AG09309 (cell line): Measurements from ENCODE around the gene CXCR5.

Source experiments
- DNase-seq: peaks from one replicate; pipeline ENCODE4 v3.0.0-alpha.2; 2010; ENCODE audit warnings: low read depth
- H3K4me3 ChIP-seq: 2 replicates; pipeline ENCODE4 v1.5.1; 2011; ENCODE audit warnings: mild to moderate bottlenecking, low read depth, low read length, moderate library complexity; ENCODE audit not compliant: control insufficient read depth
- CTCF ChIP-seq: IDR thresholded peaks from 2 replicates; pipeline ENCODE4 v1.5.1; 2011; ENCODE audit warnings: mild to moderate bottlenecking, low read depth, low read length, inconsistent platforms; ENCODE audit not compliant: insufficient read depth, control insufficient read depth; ENCODE audit errors: missing control alignments

Gene CXCR5

GRCh38 chr11:118911880-118912741 lies 28.4 kb downstream of the CXCR5 start:
- no peak for TF ChIP-seq CTCF
- no peak for DNase-seq
- peak overlapping the region; percentile 15 for H3K4me3 ChIP-seq

DNA sequence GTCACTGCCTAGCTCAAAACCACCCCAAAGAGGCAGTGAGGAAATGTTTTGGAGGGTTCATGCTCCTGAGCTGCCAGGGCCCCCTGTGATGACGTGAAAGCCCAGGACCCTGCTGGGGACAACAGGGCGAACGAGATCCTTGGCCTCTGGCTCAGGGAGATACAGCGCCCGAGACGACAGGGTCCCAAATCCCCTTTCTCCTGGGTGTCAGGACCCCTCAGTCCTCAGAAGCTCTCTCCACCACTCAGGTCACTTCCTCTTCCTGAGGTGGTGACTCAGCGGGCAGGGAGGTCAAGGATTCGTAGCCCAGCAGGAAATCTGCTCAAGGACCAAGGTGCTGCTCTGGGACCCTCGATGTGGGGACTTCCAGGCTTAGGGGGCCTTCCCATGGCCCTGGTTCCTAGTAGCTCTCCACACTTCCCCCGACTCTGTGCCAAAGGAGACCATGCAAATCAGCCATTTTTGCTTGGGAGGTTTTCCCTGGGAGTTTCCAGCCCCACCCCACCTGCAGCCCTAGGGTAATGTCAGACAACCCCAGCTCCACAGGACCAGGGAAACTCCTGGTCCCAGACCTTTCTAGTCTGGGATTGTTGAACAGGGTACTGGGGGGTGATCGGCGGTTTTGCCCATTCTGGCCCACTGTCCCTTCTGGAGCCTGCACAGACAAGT lies 29.2 kb downstream of the CXCR5 start:
- no peak for DNase-seq
- no peak for TF ChIP-seq CTCF
- no peak overlapping the region for H3K4me3 ChIP-seq

- DNase-seq: no peak
- TF ChIP-seq CTCF: no peak
- no peak overlapping the region for H3K4me3 ChIP-seq
These were observed 29.9 kb downstream of the CXCR5 start for GRCh38 chr11:118913411-118914125.

- no peak overlapping the region for H3K4me3 ChIP-seq
- no peak for DNase-seq
These were observed 30.7 kb downstream of the CXCR5 start for GRCh38 chr11:118914178-118914918.

DNA sequence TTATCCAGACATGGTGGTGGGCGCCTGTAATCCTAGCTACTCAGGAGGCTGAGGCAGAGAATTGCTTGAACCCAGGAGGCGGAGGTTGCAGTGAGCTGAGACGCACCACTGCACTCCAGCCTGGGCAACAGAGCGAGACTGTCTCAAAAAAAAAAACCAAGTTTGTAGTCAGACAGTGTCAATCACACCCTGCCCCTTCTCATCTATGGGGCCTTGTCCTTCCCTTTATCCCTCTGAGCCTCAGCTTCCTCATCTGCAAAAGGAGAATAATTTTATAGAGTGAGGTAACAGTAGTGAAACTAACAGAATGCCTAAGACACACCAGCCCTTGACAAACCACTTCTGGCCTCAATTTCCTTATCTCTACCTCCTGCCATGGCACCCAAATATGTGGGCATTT lies 31.3 kb downstream of the CXCR5 start:
- H3K4me3 ChIP-seq: no peak overlapping the region
- no peak for DNase-seq
- TF ChIP-seq CTCF: no peak

More at GRCh38 chr11:118914178-118914918, 30.7 kb downstream of the CXCR5 start:
- TF ChIP-seq CTCF: no peak

DNA sequence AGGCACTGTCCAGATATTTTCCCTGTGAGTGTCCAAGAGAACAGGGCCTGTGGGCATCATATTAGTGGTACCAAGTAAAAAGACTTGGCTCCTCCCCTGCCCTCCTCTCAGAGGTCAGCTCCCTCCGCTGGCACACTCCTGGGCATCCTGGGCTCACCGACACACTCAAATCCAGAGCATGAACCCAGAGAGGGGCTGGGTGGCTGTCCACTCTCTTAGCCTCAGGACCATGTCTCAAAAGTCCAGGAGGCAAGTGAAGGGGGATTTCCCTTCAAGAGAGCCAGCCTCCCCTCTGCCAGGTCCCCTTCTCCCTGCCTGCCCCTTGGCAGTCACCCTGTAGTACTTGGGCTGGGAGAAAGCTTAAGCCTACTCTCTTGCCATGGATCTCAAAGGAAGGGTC lies 31.7 kb downstream of the CXCR5 start:
- H3K4me3 ChIP-seq: no peak overlapping the region
- TF ChIP-seq CTCF: no peak
- DNase-seq: no peak
